Measurements from ENCODE around the gene CTAG2.
A peak's percentile ranks its signal among the peaks of the same experiment; 100 is the strongest.
"Not testable (repeated sequence)": the region's sequence is repeated elsewhere in the genome, so short reads cannot be mapped to it uniquely, and the experiment has no call there.

CTAG2 gene

DNA sequence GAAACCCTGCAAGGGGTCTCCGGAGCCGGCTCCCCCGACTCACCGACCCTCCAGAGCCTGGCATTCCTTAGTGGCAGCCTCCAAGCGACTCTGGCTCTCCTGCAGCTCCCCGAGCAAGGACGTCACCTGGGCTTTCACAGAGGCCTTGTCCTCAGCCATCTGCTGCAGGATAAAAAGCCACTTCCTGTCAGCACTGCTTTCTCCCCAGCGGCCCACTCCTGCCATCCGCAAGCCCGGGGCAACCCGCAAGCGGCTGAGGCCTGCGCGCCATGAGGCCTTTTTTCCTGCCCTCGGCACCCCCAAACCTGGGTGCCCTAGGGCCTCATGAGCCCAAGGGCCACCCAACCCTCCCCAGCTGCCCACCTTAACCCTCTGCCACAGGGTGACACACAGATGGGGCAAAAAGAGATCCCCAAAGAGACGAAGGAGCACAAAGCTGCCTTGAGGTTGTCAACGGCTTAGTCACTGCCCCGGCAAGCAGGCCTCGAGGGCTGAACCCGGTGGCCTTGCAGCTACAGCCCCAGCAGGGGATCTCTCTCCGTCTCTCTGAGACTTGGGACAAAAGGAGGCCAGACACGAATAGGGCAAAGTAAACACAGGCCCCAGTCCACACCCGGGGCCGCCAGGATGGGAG is 7.5 kb downstream of the CTAG2 start:
- not testable (repeated sequence) for FAIRE-seq

DNA sequence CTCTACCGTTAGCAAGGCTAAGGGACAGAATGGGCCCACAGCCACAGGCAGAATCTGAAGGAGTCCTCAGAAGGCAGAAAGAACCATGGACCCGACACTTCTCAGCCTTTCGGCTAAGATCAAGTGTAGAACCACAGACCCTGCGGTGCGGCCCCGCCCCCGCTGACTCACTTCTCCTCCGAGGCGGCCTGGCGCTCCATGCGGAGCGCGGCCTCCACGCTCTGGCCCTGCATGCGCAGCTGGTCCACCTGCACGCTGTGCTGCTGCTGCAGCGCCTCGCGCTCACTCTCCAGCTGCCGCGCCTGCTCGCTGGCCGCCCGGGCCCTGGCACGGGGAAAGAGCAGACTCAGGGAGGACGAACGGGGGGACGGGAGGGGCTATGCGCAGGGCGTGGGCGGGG is 9.7 kb downstream of the CTAG2 start:
- not testable (repeated sequence) for FAIRE-seq

DNA sequence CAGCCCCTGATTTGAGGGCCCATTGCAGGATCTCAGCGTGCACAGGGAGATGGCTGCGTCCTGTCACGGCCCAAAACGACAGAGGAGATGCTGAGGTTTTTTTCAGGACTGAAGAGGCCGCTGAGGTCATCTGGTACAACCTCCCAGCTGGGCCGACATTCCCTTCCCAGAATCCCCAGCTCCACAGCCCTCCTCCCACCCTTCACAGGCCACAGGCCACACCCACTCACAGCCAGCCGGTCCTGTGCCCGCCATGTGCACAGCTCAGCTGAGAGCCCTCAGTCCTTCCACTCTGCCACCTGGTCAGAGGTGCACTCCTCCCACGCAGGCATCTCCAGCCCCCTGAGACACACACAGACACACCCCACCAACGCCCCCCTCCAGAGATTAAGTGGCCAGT is 11.6 kb downstream of the CTAG2 start:
- not testable (repeated sequence) for FAIRE-seq

DNA sequence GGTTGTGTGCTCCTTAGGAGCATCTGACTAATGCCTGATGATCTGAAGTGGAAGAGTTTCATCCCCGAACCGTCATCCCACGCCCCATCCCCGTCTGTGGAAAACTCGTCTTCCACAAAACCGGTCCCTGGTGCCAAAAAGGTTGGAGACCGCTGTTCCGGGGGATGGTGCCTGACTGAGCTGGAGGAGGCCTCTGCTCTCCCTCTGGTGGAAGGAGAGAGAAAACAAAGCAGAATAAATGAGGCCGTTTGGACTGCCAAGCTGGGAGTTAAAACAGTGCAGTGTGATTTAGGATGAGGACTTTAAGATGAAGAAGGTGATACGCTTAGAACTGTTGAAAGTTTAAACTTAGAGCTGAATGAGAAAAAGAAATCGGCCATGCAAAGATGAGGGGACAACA is 19.7 kb downstream of the CTAG2 start:
- FAIRE-seq: not testable (repeated sequence)

DNA sequence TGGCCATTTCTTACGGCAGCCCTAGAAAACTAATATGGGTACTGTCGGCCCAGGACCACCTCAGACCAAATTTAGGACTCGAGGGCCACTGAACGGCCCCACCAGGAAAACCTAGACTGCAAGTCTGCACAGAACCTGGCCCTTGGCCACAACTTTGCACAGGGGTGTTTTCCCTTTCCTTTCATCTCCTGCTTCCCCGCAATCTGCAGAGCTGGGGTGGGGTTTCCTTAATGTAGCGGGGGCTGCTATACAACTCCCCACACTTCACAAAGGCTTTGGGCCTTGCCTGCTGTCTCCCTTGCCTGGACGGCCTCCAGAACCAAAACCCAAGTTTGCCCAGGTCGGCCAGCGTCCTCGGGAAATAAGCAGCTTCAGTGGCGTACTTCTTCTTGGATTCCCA is 22.4 kb downstream of the CTAG2 start:
- not testable (repeated sequence) for FAIRE-seq

DNA sequence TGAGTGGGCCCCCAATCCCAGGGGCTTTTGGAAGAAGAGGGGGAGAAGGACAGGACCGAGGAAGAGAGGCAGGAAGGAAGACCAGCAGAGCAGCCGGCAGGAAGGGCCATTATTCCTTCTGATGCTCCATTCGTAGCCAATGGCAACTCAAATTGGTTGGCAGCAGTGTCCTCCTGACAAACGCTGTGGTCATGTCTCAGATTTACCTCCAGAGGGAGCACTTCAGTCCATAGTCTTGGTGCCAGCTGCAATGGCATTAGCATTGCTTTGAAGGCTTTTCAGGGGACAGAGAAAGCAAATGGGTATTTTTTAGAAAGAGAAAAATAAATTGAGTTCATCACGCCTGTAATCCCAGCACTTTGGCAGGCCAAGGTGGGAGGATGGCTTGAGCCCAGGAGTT is 24.4 kb downstream of the CTAG2 start:
- FAIRE-seq: not testable (repeated sequence)

DNA sequence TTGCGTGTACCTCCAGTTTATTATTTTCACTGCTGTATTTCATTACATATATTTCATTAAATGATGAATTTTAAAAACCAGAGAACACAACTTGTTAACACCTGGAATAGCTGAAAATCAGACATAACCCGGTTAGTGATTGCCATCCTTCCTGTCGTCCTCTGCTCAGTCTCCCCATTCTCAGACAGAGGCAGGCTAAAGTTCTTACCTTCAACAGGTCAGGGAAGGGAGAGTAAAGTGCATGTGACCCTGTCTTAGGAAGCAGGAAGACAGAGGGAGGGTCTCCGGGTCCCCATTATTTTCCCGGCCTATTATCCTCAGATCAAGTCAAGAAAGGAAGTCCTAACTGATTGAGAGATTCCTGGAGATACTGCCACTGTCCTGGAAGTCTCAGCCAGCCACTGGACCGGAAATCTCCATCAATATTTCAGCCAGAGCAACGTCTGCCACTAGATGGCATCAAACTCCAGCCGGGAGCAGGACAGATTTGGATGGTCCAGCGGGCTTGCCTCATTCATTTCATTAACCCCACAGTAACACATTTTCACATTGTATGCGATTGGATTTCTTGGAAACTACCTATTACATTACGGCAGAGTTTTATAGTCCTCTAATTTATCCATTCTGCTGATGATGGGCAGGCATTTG is 32.5 kb downstream of the CTAG2 start:
- FAIRE-seq: peak; percentile 35

DNA sequence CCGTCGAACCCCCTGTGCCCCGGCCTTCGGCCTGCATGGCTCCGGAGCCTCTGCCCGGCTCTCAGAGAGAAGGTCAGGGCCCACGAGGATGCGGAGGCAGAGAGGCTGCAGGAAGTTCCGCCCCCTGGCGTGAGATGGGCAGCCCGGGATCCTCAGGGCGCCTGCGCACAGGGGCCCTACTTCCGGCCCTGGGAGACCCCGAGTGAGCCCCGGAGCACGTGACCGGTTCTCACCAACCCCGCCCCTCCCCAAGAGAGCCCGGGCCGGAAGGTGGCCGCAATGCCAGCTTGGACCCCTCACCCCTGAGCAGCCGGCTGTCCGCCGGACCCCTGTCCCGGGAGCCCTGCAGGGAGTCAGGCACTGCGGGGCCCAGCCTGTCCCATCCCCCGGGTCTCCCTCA is 34.2 kb downstream of the CTAG2 start, which contains the start of gene CTAG1B:
TSS of gene CTAG1B (minus strand) at position 101 of the 400 bp plus-strand sequence. CDS start at position 37, 64 bp downstream.
- FAIRE-seq: not testable (repeated sequence)

DNA sequence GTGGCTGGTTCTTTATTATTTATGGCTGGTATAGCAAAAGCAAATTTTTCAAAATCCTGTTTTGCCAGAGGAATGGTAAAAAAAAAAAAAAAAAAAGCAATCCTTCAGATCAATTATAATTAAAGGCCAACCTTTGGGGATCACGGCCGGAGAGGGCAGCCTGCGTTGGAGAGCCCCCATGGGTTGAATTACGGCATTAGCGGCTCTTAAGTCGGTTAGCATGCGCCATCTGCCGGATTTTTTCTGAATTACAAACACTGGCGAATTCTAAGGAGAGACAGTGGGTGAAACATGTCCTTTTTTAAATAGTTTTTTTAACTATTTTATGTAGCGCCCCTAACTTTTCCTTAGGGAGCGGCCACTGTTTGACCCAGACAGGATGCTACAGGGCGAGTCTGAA is 39.8 kb downstream of the CTAG2 start:
- FAIRE-seq: peak; percentile 68

DNA sequence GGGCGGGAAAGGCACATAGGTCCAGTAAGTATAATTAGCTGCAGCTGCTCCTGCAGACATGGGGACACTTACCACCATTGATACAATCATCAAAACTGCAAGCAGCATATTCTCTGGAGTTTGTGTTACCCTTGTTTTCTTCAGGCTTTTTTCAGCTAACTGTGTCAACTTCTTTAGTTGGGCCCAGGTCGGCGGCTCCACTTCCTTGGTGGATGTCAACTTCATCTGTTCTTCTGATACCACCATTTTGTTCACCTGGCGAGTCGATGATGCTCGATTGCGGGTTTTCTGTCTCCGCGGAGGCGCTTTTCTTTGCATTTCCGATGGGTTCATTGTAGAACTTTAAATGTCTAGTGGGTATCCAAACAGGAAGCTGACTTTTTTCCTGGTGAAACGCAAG is 42.2 kb downstream of the CTAG2 start:
- FAIRE-seq: not testable (repeated sequence)

DNA sequence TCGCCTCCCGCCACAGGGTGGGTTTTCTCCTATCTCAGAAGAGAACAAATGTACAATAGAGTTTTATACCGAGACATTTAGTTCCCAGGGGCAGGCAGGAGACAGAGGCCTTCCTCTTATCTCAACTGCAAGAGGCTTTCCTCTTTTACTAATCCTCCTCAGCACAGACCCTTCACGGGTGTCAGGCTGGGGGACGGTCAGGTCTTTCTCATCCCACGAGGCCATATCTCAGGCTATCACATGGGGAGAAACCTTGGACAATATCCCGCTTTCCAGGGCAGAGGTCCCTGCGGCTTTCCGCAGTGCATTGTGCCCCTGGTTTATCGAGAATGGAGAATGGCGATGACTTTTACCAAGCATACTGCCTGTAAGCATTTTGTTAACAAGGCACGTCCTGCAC is 44.6 kb downstream of the CTAG2 start:
- FAIRE-seq: not testable (repeated sequence)

DNA sequence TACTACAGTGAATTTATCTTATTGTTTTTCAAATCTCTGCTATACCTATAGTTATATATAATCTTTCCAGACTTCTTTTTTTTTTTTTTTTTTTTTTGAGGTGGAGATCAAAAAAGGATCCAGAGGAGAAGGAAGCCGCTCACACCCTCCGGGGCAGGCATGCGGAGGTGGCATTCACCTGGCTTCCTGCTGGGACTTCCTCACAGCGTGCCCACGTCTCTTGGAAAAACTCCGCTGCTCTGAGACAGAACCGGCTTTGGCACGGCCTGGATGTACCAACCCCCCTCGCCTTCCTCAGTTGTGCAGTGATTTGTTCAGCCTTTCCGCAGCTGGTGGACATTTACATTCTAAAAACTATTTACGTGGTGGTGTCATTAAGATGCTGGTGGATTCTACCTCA is 45.4 kb downstream of the CTAG2 start:
- FAIRE-seq: not testable (repeated sequence)

DNA sequence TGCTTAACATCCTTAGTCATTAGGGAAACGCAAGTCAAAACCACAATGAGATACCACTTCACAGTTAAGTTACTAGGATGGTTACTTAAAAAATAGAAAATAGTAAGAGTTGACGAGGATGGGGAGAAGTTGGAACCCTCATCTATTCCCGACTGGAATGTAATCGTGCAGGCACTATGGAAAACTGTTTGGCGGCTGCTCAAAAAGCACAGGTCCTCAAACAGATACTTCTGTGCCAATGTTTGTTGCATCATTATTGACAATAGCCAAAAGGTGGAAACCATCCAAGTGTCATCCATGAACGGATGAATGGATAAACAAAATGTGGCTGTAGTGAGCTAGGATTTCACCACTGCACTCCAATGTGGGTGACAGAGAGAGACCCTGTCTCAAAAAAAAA is 46.0 kb downstream of the CTAG2 start:
- FAIRE-seq: no peak

DNA sequence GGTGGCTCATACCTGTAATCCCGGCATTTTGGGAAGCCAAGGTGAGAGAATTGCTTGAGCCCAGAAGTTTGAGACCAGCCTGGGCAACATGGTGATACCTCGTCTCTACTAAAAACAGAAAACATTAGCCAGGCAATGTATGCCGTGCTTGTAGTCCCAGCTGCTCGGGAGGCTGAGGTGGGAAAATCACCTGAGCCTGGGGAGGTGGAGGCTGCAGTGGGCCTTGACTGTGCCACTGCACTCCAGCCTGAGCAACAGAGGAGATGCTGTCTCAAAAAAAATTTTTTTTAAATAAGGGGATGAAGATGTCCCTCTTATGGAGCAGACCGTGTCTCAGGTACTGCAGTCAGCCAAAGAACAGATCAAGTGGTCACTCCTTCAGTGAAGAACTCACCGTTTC is 47.8 kb downstream of the CTAG2 start:
- FAIRE-seq: no peak

DNA sequence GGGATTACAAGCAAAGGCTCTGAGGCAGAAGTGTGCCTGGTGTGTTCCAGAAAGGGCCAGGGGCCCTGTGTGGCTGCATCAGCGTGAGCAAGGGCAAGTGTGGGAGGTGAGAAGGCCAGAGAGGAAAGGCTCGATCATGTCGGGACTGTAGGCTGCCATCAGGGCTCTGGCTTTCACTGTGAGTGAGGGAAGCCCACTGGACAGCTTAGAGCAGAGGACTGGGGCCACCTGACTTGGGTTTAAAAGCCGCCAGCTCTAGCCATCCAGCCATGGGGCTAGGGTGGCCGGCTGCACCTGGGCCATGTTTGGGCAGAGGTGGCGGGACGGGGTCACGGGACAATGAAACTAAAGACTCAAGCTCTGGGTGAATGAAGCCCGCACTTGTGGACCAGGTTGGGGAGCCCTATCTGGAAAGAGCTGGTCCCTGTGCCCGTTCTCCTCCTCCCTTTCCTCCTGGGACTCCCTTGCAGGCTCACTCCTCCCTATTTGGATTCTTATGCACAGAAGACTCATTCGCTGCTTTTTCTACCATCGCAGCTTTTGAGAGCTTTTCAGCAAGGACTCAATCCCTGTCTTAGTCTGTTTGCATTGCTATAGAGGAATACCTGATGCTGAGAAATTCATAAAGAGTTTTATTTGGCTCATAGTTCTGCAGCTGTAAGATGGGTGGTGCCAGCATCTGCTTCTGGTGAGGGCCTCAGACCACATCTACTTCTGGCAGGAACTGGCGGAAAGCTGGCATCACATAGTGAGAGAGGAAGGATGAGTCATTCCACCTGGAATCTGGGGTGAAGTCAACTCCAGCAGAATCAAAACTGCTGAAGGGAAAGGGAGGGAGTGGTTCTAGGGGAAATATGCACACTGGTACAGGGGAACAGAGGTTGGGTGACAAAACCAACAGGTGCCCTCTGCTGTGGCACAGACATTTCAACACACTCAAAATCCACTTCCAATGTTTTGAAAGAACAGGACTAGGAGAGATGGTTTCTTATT is 49.6 kb downstream of the CTAG2 start:
- FAIRE-seq: no peak

DNA sequence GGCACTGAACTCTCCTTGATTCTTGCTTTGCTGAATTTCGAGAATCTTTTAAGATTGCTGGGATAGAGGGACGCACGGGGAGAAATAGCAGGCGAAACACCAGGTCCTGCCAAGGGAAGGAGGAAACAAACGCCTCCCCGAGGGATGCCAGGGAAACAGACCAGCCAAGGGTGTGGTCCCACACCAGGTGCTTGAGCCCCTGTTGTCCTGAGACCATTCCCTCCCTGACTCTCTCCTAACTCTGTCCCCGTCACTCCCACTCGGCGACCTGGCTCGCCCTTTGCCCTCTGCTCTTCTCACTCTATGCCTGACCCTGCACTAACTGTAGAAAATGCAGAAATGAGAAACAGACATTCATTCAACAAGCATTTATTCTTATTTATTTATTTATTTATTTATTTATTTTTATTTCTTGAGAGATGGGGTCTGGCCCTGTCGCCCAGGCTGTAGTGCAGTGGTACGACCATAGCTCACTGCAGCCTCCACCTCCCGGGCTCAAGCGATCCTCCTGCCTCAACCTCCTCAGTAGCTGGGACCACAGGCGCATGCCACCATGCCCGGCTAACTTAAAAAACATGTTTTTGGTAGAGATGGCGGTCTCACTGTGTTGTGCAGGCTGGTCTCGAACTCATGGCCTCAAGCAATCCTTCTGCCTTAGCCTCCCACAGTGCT is 50.5 kb downstream of the CTAG2 start:
- no peak for FAIRE-seq

DNA sequence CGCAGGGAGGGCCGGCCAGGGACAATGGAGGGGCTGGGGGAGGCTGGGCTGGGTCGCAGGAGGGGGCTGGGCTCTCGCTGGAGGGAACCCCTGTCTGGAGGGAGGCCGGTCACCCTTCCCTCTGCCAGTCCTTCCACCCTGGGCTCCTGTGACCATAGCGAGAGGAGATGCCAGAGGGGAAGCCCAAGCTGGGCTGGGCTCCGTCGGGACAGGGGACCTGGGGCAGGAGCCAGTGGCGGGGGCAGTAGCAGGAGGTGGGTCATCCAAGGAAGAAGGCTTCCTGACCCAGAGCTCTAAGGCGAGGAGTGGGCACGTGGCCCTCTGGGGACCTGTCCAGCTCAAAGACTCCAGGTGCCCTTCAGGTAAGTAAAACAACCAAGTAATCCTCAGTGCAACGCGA is 51.2 kb downstream of the CTAG2 start:
- no peak for FAIRE-seq
